RCC 7860 (cell line): ENCODE data around the gene CAV2.

Experiments
- DNase-seq: peaks from one replicate; pipeline ENCODE4 v3.0.0-alpha.2; 2015; ENCODE audit warnings: low spot score
- FAIRE-seq: peaks from 2 replicates; lab custom pipeline; 2012; peaks lifted over from hg19 to GRCh38; lab: Jason Lieb, UNC

The CAV2 gene

GRCh38 chr7:116494472-116494871, 5.1 kb upstream of the CAV2 start:
- FAIRE-seq (no peak), DNase-seq (no peak)

DNA sequence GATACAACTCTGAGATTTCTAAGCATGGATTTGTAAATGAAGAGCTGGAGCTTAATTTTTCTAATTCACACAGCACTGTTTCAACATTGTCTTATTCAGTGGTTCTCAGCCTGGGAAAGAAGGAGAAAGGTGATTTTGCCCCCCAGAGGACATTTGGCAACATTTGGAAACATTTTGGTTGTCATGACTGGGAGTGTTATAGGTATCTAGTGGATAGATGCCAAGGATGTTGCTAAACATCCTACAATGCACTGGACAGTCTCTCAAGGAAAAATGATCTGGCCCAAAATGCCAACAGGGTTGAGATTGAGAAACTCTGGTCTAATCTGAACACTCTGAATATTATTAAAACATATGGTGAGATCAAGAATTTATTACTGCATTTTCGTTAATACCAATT, 3.8 kb upstream of the CAV2 start:
- no peak for FAIRE-seq
- peak; percentile 4 for DNase-seq

GRCh38 chr7:116496653-116497052, 2.9 kb upstream of the CAV2 start:
- DNase-seq = no peak
- no peak for FAIRE-seq

- no peak for FAIRE-seq
- DNase-seq = no peak
Measured at GRCh38 chr7:116497708-116498107, 1.8 kb upstream of the CAV2 start.

GRCh38 chr7:116500078-116500853, 728 bp downstream of the CAV2 start:
- DNase-seq (peak; percentile 93), FAIRE-seq (peak; percentile 88)

DNA sequence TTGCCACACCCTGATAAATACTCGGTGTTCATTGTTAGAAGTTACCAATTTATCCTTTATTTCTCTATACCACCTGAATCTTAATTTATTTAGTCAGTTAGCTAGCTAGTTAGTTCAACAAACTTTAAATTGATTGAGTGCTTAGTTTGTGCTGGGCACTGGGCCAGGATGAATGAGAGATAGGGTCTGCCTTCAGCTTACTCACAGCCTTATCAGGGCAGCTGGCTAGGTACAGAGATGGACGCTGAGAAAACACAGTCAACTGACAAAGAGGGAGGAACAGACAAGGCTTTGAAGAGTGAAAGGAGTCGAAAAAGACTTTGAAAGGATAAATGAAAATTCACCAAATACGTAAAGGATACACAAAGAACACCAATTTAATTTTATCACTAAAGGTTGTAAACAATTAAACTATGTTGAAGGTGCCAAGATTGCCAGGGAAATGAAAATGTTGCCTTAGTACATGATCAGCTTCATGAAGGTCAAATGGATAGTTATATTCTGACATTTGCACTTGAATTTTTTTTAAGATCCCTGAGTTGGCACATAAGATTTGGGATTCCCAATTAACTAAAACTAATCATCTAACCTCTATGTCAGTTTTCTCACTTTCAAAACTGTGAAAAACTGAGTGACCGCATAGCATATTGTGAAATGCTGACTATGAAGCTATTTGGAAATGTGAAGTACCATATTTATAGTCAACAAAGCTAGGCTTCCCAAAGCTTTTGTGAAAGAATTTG, 2.1 kb downstream of the CAV2 start:
- FAIRE-seq (no peak), DNase-seq (peak; percentile 78)

DNA sequence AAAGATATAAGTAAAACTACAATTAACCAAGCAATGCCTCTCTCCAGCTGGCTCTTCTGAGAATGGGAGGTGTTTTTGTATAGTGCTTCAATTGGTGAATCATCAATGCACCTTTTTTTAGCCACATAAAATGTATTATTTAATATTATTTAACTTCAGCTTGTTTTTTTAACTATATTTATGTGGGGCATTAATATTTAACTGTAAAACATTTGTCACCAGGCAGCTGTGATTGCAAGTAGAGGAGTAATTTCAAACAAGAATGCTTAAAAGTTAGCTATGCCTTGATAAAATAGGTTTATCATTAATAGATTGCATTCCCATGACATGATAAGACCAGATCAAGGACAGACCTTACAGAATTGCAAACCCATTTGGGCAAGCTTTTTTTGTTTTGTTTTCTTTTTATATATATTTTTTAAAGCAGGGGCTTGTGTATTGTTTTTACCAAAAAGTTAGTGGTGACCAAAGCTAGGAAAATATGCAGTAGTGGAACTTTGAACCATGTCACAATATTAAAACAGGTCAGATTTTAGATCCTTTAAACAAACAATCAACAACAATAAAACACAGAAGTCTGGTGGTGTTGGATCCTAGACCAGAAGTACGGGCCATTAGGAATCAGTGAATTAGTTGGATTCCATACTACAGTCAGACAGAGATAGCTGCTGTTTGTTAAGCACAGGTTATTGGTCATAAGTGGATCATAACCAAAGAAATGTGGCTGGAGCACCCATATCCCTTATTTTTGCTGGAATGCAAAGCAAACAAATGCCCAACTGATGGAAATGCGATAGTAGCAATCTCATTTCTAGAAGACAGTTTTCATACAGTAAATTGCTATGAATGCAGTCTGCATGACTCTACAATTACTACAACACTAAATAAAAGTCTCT, 2.9 kb downstream of the CAV2 start:
- DNase-seq (peak; percentile 91), FAIRE-seq (peak; percentile 99)

DNA sequence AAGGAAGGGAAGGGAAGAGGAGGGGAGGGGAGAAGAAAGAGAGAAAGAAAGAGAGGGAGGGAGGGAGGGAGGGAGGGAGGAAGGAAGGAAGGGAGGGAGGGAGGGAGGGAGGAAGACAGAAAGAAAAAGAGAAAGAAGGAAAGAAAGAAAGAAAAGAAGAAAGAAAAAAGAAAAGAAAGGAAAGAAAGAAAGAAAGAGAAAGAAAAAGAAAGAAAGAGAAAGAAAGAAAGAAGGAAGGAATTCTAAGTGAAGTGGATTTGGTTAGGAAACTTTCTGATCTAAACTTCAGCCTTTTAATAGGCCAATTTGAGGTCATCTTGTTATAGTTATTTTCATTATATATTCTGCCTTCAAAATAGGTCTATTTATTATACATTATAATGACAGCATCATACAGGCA, 4.3 kb downstream of the CAV2 start:
- FAIRE-seq (no peak), DNase-seq (no peak)

DNA sequence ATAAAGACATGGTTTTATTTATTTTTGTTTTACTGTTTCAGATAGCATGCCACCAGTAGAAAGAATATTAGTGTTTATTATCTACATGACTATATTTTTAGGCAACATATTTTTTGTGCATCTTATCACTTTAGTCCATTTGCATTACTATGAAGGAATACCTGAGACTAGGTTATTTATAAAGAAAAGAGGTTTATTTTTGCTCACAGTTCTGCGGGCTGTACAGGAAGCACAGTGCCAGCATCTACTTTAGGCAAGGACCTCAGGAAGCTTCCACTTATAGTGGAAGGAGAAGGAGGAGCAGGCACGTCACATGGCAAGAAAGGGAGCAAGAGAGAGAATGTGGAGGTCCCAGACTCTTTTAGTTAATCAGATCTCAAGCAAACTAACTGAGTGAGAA, 5.7 kb downstream of the CAV2 start:
- DNase-seq = no peak
- no peak for FAIRE-seq

- FAIRE-seq (no peak), DNase-seq (no peak)
Measured at GRCh38 chr7:116505823-116506222, 6.3 kb downstream of the CAV2 start.

DNA sequence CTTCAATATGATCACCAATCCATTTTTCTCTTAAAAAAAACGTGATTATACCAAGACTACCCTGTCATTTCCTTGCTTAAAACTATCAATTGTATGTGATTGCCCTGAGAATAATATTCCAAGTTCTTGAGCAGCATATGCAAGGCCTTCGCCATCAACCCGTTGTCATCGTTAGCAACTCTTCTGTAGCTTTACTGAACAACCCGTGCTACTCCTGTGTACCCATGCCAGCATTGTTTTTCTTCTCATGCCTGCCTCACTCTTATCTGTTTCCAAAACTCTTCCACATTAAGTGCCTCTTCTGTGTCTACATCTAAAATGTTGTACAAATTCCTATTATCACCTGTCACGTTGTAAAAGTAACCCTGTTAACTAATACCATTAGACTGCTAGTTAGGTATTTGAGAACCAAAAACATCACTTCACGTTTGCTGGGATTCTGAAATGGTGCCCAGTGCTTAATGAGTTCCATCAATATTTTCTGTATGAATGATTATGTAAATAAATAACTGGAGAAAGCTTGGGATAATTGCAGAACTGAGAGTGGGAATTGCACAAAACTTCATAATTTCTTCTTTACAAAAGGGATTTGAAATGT, 10.5 kb downstream of the CAV2 start:
- DNase-seq (peak; percentile 13), FAIRE-seq (no peak)

DNA sequence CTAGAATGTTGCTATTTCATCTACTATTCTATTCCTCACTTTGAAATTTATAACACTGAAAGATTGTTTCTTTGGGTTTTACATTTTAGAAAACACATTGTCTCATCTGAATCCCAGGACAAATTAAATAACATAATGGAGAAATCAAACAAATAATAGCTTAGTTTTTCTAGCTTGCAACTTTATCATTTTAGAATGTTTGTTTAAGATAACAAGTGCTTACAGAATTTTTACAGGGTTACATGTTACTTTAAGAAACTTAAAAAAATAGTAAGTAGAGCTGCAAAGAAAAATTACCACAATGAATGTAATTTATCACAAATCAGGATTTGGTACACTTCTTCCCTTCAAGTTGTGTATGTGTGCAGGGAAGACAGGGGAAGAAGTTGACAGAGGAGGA, 11.3 kb downstream of the CAV2 start:
- FAIRE-seq (peak; percentile 76), DNase-seq (peak; percentile 4)

DNA sequence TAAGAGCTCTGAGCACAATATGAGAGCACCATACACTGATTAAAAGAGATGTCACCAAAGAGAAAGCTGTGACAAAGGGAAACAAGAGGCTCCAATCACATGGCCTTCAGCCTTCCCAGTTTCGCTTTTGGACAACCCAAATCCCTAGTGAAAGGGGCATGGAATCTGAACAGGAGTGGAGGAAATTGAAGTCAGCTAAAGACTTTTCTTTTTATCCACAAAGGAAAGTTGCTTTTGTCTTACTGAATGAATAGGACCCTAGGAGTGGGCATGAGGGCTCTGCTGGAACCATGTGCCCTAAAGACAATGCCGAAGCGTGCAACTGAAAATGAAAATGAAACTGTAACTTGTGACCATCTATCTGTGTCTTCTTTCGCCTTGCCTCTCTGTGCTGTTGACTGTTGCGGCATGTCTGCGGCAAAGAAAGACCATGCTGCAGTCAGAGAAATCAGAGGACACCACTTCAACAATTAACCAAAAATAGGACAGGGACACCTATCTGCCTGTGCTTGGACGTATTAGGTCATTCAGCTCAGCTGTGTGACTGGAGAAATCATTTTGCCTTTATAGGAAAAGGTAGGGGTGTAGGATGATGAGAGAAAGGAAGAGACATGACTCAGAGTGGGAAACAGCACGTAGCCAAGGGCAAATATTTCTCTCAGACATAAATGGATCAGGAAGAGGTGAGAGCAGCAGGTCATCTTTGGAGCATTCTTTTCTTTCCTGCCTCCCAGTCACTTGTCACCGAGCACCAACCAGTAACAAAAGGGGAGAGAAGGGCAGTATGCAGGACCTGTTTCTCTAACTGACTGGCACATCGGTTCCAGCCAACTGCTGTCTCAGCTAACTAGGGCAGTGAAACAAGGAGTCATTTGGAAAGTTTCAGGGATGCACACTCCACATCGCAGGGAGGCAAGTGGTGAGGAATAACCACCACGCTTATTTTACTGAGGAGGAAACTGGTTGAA, 12.3 kb downstream of the CAV2 start:
- peak; percentile 97 for FAIRE-seq
- peak; percentile 100 for DNase-seq

GRCh38 chr7:116512520-116513188, 13.1 kb downstream of the CAV2 start:
- no peak for FAIRE-seq
- peak; percentile 91 for DNase-seq

DNA sequence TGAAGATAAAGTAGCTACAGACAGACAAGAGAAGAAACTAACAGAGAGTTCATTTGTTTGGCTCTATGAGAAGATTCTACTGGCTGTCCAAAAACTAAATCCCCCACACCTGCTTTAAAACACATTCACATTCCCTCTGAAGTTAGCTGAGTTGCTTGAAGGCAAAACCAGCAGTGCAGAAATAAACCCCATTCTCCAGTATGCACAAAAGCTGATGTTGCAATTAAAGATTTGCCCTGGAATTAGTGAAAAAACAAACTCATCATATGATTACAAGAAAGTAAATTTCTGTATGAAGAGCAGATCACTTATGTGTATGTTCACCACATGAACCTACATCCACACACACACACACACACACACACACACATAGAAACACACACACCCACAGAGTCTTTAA, 16.0 kb downstream of the CAV2 start:
- no peak for FAIRE-seq

GRCh38 chr7:116516324-116516723, 16.8 kb downstream of the CAV2 start:
- FAIRE-seq (peak; percentile 29), DNase-seq (no peak)

More for the DNA sequence above, 16.0 kb downstream of the CAV2 start:
- no peak for DNase-seq

DNA sequence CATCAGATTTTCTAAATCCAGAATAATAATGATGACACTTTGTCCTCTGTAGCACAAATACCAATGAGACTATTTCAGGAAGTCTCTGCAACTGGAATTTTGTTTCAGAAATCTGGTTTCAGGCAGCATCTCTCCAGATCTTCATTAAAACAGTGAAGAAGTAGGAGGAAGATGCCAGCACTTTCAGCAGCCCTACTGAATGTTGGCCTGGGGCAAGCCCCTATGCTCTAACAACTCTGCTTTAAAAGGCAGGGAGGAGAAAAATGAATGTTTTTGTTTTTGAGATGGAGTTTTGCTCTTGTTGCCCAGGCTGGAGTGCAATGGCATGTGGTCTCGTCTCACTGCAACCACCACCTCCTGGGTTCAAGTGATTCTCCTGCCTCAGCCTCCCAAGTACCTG, 18.1 kb downstream of the CAV2 start:
- FAIRE-seq (no peak), DNase-seq (no peak)

DNA sequence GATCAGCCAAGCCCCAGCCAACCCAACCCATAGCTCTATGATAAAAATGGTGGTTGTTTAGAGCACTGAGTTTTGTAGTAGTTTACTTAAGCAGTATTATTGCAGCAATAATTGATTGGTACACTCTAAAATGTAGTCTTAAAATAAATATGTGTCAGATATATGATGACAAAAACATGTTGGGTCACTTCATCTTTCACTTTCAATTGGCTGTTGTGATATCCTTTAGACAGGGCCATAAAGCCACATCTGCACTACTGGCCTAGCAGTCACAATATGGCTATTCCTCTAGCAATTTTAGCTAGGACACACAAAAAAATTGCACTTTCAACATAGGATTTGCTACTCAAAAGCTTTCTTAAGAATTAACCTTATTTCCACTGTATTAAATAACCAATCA, 19.4 kb downstream of the CAV2 start:
- DNase-seq (no peak), FAIRE-seq (no peak)

GRCh38 chr7:116521046-116521664, 21.6 kb downstream of the CAV2 start:
- FAIRE-seq (no peak), DNase-seq (no peak)
